ENCODE results near the gene CTBP2.

Gene CTBP2

DNA sequence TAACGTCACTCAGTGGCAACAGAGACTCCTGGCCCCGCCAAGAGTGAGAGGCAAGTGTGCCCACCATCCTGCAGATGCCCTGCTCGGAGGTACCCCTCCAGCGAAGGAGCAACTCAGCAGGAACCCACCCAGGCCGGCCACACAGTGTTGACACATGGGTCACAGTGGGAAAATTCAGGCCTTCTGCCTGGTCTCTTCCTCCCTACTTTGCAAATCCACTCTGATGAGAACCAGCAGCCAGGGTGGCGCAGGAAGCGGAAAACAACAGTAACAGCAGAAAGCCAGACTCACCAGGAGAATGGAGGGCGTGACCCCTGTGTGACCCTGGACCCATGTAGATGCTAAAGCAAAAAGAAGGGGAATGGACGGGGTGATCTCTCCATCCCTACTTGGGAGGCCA lies 53.8 kb downstream of the CTBP2 start:
- no peak for DNase-seq (ENCODE audit: low read depth in 2 of 2)

DNA sequence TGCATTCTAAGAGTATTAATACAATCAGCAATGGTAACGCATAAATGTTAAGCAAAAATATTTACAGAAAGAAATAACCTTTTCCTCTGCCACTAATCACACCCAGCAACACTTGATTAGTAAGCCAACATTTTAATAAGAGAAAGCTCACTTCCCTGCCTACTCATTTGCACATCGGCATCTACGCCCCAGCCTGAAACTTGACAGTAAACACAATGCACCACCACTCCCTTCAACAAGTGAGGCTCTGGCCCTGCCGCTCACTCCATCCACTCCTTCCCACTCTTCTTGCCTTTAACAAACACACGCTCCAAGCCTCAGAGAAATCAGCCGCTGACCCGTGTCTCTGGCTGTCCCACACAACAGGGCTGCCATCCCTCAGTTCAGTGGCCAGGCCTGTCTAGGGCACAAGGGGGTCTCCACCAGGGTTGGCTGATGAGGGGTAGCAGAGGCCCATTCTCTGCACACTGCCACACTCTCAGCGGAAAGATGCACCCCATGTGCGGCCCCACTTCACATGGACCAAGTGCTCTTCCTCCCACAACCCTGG lies 54.6 kb downstream of the CTBP2 start:
- no peak for DNase-seq (ENCODE audit: low read depth in 2 of 2)

DNA sequence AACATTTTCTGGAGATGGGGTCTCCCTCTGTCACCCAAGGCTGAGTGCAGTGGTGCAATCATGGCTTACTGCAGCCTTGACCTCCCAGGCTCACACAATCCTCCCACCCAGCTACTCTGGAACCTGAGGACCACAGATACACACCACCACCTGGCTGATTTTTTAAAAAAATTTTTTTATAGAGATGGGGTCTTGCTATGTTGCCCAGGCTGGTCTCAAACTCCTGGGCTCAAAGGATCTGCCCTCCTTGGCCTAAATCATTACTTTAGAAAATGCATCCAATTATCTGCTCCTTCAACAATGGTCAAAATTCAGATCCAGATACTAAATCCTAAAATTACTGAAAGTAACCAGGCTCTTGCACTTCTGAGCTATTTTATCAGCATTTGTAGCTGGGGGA lies 55.2 kb downstream of the CTBP2 start:
- no peak for DNase-seq (ENCODE audit: low read depth in 2 of 2)

DNA sequence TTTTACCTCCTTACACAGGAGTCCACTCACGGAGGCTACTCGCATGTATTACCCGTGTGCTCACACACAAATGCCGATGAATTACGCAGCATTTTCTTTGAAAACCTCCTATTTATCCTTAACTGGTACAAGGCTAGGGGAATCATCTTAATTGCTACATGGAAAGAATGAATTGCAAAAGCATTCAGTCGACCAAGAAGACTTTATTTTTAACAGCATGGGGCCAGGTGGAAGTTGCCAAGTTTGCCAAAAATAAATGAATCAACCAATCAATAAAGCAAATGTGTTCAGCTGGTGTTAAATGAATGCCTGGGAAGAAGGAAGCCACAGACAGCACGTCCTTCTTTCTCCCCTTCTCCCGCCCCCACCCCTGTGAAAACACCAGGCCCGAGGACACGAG lies 55.8 kb downstream of the CTBP2 start:
- no peak for DNase-seq (ENCODE audit: low read depth in 2 of 2)

DNA sequence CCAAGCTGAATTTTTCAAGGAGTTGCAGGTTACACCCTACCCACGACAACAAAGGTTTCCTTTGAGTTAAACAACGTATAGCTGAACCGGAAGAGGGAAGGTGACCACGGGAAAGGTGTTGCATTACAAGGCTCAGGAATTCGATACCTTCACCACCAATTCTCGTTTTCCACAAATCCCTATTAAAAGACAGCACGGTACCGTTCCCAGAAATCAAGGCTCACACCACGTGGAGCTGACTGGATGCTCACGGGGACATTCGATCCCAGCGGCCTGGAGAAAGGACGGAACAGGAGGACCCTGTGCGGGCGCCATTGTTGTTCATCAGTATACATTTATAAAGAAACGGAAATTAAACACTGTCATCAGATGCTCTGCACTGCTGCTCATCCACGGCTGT lies 56.4 kb downstream of the CTBP2 start:
- no peak for DNase-seq (ENCODE audit: low read depth in 2 of 2)

DNA sequence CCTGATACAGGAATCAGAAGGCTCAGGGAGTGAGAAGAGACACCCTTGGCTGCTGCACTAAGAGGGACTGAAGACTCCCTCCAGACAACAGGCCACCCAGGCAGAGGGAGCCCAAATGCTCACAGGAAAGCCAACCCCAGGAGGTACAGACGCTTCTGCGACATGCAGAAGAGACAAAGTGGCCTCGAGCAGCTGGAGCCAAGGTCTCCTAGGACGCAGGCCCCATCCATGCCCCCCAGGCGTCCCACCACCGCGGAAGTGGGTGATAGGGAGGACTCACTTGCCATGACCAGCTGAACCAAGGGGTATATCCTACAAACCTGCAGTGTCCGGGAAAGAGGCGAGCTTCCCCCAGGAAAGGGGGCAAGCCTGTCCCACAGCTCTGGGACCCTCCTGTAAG lies 56.9 kb downstream of the CTBP2 start:
- no peak for DNase-seq (ENCODE audit: low read depth in 2 of 2)

DNA sequence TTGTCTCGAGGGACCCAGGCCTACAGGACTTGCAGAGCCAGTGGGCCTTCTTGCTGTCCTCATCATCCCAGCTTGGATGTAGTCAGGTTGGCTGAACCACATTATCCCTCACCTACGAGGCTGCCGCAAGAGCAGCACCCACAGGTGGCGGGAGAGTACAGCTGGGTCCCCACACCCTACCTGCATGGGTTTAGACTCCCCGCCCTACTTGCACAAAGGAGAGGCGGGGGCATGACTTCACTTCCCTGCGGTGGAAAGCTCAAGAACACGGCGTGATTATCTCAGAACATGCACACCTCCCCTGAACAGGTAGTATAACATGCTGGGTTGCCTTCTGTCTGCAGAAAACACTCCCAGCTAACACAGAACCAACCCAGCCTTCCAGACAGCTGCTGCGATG lies 57.5 kb downstream of the CTBP2 start:
- DNase-seq (ENCODE audit: low read depth in 2 of 2): no peak

DNA sequence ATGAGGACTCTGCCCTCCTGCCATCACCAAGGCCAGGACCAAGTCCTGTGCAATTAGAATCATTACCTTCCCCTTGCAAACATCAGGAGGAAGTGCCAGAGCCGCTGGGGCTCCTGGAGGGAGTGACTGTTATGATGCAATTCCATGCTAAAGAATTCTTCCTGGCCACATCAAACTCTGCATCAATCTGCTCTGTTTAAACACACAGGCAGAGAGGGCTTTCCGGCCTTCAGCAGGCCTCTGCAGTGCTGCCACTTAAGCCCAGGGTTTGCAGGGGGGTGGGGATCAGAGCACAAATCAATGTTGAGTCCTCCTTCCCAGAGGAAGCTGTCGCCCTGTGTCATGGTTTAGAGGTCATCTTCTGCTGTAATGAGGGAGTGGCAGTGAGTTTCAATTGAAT lies 58.1 kb downstream of the CTBP2 start:
- no peak for DNase-seq (ENCODE audit: low read depth in 2 of 2)

DNA sequence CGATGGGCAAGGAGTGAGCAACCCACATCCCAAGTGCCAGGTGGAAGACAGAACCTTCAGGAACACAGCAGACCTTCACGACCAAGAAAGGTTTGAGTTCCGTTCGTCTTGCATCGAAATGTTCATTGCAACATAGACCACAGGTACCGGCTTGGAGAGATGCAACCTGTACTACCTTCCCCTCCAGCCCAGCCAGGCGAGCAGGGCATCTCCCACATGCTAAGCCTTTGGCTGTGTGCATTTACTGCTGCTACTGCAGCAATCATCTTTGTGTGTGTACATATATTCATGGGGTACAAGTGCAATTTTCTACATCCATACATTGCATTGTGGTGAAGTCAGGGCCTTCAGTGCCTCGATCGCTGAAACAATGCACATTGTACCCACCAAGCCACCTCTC lies 58.8 kb downstream of the CTBP2 start:
- DNase-seq (ENCODE audit: low read depth in 2 of 2): no peak

DNA sequence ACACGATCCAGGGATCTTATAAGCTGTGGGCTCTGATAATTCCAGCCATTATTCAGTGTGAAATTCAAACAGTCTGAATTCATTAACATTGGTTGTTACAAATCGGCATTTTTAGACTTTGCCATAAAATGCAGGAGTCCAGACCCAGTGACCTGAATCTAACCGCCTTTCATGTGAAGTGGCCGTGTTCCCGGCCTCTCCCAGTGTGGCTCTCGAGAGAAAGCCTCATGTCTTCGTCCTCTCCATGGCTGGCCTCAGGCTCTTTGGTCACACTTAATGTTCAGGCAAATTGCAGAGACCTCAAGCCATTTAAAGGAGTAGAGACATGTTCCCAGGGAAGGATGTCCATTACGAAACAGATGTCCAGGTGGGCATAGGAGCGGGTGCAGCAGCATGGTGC lies 59.3 kb downstream of the CTBP2 start:
- DNase-seq (ENCODE audit: low read depth in 2 of 2): no peak

DNA sequence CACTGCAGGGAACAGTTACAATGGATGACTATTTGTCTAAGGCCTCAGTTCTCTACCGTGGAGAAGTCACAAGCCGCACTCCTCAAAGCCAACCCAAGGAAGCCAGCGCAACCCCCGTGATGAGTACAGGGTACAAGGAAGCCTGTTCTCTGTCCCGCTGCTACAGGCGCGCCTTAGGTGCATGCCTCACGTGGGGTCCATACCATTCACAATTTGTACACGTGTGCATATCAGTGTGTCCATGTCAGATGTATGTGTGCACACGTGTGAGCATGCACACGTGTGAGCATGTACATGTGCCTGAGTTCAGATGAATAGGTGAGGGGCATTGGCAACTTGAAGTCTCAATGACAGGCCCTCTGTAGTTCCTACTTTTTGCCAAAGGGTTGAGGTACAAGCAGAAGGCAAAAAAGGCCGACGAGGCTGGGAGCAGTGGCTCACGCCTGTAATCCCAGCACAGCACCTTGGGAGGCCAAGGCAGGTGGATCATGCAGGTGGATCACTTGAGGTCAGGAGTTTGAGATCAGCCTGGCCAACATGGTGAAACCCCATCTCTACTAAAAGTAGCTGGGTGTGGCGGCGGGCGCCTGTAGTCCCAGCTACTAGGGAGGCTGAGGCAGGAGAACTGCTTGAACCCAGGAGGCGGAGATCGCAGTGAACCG lies 62.8 kb downstream of the CTBP2 start:
- no peak for DNase-seq (ENCODE audit: low read depth in 2 of 2)

DNA sequence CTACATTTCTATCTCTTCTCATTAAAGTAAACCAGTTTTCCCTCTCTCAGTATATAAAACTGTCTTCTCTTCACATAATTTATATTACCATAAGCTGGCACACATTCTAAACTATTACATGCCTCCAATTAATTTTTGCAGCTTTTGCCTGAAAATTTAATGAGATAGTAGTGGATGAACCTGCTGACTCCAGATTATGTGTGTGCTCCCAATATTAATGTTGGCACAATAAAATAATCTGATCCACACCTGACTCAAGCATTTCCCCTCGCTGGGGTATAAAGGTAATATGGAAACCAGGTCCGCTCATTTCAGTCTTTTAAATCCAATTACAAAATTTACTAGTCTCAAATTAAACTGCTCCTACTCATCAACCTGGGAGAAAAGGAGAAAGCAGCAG lies 63.4 kb downstream of the CTBP2 start:
- DNase-seq (ENCODE audit: low read depth in 2 of 2): no peak

DNA sequence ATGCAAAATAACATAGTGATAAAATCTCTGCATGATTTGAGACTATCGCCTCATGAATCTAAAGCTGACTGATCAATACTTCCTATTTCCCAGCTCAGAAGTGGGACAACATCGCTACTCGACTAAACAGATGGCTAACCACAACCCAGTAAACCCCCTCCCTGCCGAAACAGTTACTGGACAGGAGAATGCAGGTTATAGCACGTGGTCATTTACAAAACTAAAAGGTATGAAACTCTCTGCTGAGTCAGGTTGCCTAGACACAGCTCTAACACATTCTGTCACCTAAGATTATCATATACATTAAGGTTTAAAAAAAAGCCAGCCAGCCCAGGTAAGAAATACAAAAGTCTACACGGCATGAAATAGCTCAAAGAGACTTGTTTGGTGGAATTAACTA lies 64.0 kb downstream of the CTBP2 start:
- no peak for DNase-seq (ENCODE audit: low read depth in 2 of 2)

DNA sequence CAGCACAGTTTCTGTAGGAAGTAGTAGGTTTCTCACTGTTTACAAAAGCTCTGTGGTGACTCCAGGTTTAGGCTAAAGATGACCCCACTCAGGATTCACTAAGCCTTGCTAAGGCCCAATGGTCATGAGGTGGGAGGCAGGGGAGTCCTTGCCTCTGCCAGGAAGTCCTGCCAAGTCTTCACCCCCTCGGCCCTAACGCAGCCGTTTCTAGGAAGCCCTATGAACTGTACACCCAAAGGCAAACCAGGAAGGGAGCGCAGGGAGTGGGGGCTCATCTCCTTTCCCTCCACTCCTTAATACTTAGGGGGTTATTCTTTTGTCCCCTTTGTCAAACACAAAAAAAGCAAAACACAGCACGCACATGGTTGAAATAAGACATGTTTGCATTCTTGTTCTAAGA lies 64.6 kb downstream of the CTBP2 start:
- DNase-seq (ENCODE audit: low read depth in 2 of 2): no peak

DNA sequence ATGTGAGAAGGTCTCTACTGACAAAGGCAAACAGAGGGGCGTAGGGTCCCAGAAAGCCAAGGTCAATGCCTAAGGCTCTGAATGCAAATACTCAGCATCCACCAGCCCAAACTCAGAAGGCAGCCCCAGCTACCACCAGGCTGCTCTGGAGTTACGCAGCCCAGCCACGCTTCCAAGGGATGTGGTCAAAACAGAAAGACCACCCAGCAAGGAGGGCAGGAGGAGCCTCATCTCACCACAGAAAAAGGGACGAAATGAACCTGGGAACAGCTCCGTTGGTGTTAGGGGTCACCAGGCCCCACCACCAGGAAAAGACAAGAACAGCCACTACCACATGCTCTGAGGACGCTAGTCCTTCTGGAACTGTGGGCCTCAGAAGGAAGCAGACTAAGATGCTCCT lies 65.1 kb downstream of the CTBP2 start:
- DNase-seq (ENCODE audit: low read depth in 2 of 2): no peak

DNA sequence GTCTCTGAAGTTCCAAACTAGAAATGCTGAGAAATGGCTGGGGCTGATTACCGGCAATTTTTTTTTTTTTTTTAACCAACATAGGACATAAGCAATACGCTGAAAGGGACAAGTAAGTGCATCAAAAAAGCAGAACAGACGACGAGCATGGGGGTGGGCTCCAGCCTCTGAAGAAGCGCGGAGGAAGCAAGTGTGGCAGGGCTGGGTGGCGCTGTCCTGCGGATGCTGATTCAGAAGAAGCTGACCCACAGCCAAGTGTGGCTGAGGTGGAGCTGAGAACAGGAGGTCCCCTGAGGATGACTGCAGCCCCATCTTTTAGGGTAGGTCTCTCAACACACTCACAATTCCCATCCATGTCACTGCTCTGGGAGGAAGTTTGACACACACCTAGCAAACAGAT lies 65.6 kb downstream of the CTBP2 start:
- DNase-seq (ENCODE audit: low read depth in 2 of 2): no peak

DNA sequence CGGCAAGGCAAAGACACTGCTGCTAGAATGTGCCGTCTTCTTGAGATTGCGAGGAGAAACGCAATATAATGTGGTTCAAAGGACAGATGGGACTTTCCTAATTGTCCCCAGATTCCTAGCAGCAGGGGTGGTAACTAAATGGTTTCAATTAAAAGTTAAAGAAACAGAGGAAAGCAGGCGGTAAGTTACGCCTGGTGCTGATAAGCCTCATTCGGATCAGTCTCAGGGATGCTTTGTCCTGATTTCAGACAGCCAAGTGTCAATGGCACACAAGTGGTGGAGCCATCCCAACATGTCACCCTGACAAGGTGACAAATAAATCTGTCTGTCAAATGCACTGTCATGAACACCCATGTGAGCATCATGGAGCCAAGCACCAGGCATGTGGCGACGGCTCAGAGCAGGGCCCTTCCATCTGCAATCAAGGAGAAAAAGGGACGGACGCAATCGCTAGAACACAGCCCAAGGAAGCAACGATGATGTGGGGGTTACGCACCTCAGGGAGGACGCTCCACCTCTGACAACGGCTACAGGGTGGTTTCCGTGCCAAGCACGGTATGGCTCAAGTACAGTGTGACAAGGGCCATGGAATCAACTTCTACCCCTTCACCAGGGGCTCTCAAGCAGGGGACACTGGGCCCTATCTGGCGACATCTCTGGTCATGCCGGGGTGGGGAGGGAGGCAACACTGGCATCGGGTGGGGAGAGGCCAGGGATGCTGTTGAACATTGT lies 66.2 kb downstream of the CTBP2 start:
- DNase-seq (ENCODE audit: low read depth in 2 of 2): no peak

DNA sequence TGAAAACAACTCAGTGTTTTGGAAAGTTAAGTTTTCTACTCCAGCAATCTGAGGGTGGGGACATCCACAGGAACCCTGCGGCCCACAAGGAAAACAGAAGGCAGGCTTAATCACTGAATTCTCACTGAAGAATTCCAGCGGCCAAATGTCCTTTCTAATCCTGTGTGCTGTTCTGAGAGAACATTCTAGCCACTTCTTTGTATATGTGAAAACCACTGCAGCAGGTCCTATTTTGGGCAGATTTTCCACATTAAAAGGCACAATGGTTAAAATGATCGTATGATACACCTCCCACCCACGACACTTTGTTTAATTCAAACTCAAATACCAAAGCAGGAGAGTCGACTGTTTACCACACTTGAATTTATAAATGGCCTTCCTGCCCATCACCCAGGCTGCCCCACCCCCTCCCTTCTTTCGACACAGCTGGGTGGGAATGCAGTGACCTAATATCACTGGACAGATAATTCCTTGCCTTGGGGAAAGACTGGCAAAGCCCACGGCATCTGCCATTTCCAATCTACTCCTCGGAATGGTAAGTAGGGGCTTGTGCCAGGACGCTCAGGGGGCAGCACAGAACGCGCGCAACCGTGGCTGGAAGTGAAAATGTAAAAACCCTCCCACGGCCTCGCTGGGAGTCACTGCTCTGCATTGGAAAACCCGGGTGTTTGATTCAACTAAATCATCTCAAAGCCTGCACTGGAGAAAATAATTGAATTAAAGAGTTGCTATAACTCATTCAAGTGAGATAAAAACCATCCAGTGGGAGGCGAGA lies 67.0 kb downstream of the CTBP2 start:
- DNase-seq (ENCODE audit: low read depth in 2 of 2): no peak

DNA sequence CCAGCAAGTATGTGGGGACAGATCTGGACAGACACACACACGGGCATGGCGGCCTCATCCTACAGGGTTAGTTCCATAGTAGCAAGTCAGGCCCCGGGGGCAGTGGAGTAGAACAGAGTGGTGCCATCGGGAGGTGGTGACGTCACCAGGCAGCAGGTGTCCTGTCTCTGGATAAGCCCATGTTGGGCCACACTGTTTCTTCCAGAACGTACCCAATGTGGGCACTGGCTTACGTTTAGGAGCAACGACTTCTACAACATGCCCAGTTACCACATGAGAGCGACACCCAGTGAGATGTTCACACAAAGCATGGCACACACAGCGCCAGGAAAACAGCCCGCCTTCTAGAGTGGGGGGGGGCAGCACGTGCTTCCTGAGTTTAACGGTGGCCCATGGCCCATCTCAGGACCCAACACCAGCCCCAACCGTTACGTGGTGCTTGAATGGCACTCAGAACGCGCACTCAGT lies 67.8 kb downstream of the CTBP2 start:
- DNase-seq (ENCODE audit: low read depth in 2 of 2): no peak

DNA sequence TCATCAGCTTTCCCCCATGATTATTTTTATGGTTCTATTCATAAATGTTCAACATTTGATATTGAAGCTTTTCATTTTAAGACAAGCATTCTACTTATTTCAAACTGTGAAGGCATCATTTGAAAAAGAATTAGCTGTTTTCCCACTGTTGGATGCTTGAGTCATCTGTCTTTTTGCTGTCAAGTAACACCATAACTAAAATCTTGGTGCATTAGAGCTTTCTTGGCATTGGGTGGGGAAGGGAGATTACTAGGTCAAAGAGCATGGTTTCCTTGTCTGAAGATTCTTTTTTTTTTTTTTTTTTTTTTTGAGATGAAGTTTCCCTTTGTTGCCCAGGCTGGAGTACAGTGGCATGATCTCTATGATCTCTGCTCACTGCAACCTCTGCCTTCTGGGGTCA lies 68.5 kb downstream of the CTBP2 start:
- no peak for DNase-seq (ENCODE audit: low read depth in 2 of 2)

DNA sequence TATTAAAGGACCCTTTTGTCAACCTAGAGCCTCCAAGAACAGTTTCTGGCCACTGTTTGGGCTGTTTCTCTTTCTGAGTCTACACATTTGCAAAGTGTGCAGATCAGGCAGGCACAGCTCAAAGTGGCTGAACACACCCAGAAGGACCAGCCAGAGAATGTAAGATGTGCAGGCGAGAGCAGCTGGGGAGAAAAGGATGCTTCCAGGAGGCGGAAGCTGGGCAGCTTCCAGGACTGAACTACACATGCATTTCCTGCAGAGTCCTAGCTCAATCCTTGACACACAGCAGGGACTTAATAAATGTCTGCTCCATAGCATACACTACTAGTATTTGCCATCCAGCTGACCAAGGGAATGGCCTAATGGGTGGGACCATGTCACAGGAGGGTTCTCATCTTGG lies 70.9 kb downstream of the CTBP2 start:
- no peak for DNase-seq (ENCODE audit: low read depth in 2 of 2)

DNA sequence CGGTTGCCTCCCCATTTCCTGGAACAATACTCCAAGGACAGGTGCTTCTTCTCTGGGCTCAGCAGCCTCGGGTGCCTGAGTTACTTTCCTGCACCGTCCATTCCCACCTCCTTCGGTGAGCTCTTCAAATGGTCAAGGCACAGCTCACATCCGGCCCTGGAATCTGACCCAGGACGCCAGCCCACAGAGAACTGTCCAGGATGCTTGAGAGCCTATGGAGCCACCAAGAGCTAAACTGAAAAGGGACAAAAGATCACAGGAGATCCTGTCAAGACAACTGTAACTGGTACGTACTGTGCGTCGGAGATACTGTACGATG lies 72.5 kb downstream of the CTBP2 start:
- DNase-seq (ENCODE audit: low read depth in 2 of 2): no peak
